ENCODE data around the gene PCDH9. TPM values are rescaled to one million over a fixed set of nuclear protein-coding genes. Genes with fewer than 3 reads are reported as not detected.

The PCDH9 gene, protein sequence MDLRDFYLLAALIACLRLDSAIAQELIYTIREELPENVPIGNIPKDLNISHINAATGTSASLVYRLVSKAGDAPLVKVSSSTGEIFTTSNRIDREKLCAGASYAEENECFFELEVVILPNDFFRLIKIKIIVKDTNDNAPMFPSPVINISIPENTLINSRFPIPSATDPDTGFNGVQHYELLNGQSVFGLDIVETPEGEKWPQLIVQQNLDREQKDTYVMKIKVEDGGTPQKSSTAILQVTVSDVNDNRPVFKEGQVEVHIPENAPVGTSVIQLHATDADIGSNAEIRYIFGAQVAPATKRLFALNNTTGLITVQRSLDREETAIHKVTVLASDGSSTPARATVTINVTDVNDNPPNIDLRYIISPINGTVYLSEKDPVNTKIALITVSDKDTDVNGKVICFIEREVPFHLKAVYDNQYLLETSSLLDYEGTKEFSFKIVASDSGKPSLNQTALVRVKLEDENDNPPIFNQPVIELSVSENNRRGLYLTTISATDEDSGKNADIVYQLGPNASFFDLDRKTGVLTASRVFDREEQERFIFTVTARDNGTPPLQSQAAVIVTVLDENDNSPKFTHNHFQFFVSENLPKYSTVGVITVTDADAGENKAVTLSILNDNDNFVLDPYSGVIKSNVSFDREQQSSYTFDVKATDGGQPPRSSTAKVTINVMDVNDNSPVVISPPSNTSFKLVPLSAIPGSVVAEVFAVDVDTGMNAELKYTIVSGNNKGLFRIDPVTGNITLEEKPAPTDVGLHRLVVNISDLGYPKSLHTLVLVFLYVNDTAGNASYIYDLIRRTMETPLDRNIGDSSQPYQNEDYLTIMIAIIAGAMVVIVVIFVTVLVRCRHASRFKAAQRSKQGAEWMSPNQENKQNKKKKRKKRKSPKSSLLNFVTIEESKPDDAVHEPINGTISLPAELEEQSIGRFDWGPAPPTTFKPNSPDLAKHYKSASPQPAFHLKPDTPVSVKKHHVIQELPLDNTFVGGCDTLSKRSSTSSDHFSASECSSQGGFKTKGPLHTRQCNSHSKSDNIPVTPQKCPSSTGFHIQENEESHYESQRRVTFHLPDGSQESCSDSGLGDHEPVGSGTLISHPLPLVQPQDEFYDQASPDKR (N-terminal part only)
- total RNA-seq (2021) (5.8 TPM in 2 replicates), Bru-seq, nascent RNA (percentile 25 among the genes with signal in this experiment), BruChase-seq, experiment 1, labeled RNA remaining after a 2-hour chase (percentile 36 among the genes with signal in this experiment), BruChase-seq, experiment 2, labeled RNA remaining after a 6-hour chase (percentile 37 among the genes with signal in this experiment)
- long read RNA-seq, full-length matches to known transcripts: 3 of 4 reads
- long read RNA-seq, partial matches to known transcripts: 0 of 4 reads
- long read RNA-seq, other reads (novel, unspliced or antisense): 1 of 4 reads

DNA sequence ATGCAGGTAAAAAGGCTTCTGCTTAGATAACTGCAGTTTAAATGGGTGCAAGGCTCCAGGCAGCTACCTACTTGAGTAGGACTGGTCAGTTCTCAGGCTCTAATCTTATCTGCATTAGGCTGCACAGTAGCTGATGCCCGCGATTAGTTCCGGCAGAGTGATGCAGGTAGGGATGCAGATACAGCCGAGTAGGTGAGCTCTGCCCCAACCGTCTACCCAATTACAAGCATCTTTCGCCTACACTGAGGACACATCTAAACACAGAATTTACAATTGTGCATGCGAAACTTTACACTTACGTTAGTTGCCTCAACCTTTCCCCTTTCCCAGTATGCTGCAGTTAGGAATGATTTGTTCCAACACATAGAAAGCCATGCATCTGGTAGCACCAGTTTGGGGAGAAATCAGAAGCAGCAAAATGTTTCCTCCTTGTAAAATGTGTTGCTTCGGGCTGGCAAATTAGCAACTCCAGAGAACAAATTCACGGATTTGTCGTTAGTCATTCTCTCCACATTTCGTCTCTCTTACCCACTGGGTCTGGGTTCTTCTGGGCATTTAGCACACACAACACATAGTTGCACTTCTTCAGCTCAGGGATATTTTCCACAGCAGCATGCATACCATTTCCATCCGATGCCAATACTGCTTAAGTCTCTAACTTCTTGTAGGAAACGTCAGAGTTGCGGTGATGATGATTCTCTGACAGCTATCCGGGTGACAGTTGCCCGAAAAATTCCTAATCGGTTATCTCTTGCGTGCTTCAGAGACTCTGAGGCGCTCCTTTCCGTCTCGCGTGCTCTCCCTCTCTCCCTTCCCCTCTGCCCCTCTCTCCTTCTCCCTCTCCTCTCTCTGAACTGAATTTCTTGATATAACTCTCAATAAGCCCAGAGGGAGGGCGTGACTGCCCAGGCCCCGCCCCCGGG, at the start of gene PCDH9:
PCDH9 (minus strand) TSS at position 856 of the 923 bp plus-strand sequence. CDS start 1,896 bp downstream, outside the sequence.
- peak within 1 kb of the TSS; percentile 53 for H3K27ac ChIP-seq (ENCODE audit: low read depth, low read length, poor library complexity, severe bottlenecking)
- H3K36me3 ChIP-seq (ENCODE audit: insufficient read depth, low read length, poor library complexity, severe bottlenecking): no peaks in the 10 kb centered on the region
- H3K4me3 ChIP-seq (ENCODE audit: low read depth, low read length, poor library complexity, severe bottlenecking): peak within 1 kb of the TSS; percentile 70
- ChIA-PET CTCF (no interaction called here), POLR2A (ENCODE audit: low non-redundant PET) (no interaction called here)
- H3K27me3 ChIP-seq (replicated peaks; ENCODE audit: insufficient read depth, low read depth, low read length, poor library complexity): peaks cover 4% of the 10 kb centered on the region
- H3K4me1 ChIP-seq (ENCODE audit: insufficient read depth, low read length, poor library complexity, severe bottlenecking): no peaks in the 10 kb centered on the region
- no peak for DNase-seq (ENCODE audit: low spot score)
- intact Hi-C loops (cut with micrococcal nuclease; ENCODE audit: unreplicated experiment): loop anchor here (10.0 kb wide), 1 partner anchor 245 kb away; no protein-coding TSS in a partner anchor
- H3K9me3 ChIP-seq (ENCODE audit: low read depth, low read length, poor library complexity, severe bottlenecking): no peaks in the 10 kb centered on the region
- BruUV-seq (replicated peaks): TSS peak; percentile 74
- no peak for TF ChIP-seq EZH2 (IDR thresholded peaks at IDR 0.05; ENCODE audit: borderline replicate concordance, low read depth, low read length, poor library complexity, severe bottlenecking)
- TF ChIP-seq, protein P1, sequence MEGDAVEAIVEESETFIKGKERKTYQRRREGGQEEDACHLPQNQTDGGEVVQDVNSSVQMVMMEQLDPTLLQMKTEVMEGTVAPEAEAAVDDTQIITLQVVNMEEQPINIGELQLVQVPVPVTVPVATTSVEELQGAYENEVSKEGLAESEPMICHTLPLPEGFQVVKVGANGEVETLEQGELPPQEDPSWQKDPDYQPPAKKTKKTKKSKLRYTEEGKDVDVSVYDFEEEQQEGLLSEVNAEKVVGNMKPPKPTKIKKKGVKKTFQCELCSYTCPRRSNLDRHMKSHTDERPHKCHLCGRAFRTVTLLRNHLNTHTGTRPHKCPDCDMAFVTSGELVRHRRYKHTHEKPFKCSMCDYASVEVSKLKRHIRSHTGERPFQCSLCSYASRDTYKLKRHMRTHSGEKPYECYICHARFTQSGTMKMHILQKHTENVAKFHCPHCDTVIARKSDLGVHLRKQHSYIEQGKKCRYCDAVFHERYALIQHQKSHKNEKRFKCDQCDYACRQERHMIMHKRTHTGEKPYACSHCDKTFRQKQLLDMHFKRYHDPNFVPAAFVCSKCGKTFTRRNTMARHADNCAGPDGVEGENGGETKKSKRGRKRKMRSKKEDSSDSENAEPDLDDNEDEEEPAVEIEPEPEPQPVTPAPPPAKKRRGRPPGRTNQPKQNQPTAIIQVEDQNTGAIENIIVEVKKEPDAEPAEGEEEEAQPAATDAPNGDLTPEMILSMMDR (conservative IDR thresholded peaks at IDR 0.05; ENCODE audit: low read depth, low read length): no peak

DNA sequence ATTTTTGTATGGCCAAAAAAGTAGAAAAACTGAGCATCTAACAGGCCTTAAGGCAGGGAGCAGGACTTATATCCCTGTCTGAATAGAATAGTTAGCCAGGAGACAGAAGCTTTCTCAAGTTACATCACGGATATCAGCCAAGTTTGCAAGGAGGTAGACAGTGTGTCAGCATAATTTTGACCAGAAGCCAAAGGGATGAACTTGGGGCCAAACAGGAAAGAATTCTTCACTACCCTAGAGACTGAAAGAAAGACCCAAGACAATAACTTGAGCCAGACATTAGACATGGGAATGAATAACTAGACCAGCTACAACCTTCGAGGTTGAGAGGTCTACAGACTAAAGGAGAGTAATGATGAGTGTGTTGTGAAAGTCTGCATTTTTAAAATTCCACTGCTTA, 48.1 kb upstream of the PCDH9 start:
- no TSS peak for BruUV-seq (replicated peaks)
- Histone ChIP-seq H3K27me3 (replicated peaks; ENCODE audit: insufficient read depth, low read depth, low read length, poor library complexity) (no peaks in the 10 kb centered on the region), H3K9me3 (ENCODE audit: low read depth, low read length, poor library complexity, severe bottlenecking) (no peaks in the 10 kb centered on the region), H3K4me1 (ENCODE audit: insufficient read depth, low read length, poor library complexity, severe bottlenecking) (no peaks in the 10 kb centered on the region), H3K27ac (ENCODE audit: low read depth, low read length, poor library complexity, severe bottlenecking) (no peak overlapping the region), H3K4me3 (ENCODE audit: low read depth, low read length, poor library complexity, severe bottlenecking) (no peak overlapping the region), H3K36me3 (ENCODE audit: insufficient read depth, low read length, poor library complexity, severe bottlenecking) (no peaks in the 10 kb centered on the region)
- CTCF ChIA-PET: no interaction called here
- TF ChIP-seq, protein P1 (conservative IDR thresholded peaks at IDR 0.05; ENCODE audit: low read depth, low read length): no peak
- TF ChIP-seq EZH2 (IDR thresholded peaks at IDR 0.05; ENCODE audit: borderline replicate concordance, low read depth, low read length, poor library complexity, severe bottlenecking): no peak
- POLR2A ChIA-PET (ENCODE audit: low non-redundant PET): no interaction called here
- intact Hi-C loops (cut with micrococcal nuclease; ENCODE audit: unreplicated experiment): no loop called here
- DNase-seq (ENCODE audit: low spot score): no peak

Measured in A673 (cell line).